OCI-LY7 (cell line): ENCODE results near the gene GNAQ. TPM values are rescaled to one million over a fixed set of nuclear protein-coding genes. Genes with fewer than 3 reads are reported as not detected.

Source experiments
- BruUV-seq: library from RNA; stranded (reverse); fragments of 400-500 nt; replicated peaks from 2 replicates; lab custom pipeline; 2021; lab: Mats Ljungman, UMichigan
- CTCF ChIA-PET: fragments of 300-600 bp; sonication (Branson Sonifier 250); formaldehyde crosslinking; loops from one replicate; lab custom pipeline; 2022; ENCODE audit warnings: antibody characterized with exemption; ENCODE audit not compliant: unreplicated experiment; lab: Charles Lee
- POLR2A ChIA-PET: fragments of 300-600 bp; sonication (Branson Sonifier 250); formaldehyde crosslinking; loops from one replicate; lab custom pipeline; 2022; ENCODE audit warnings: antibody characterized with exemption; lab: Charles Lee
- DNase-seq: peaks from one replicate; pipeline ENCODE4 v3.0.0-alpha.2; 2015; ENCODE audit warnings: low spot score
- H2AFZ ChIP-seq: fragments of 200-600 bp; sonication (generic), shearing (Covaris generic); 2 replicates; pipeline ENCODE4 v1.6.1; 2014; ENCODE audit warnings: mild to moderate bottlenecking, antibody characterized with exemption, low read length, moderate library complexity
- H3K27ac ChIP-seq: fragments of 200-600 bp; sonication (generic); 2 replicates; pipeline ENCODE4 v1.5.1; 2014; ENCODE audit warnings: mixed run types, low read depth, mild to moderate bottlenecking, moderate library complexity, low read length, inconsistent platforms; ENCODE audit not compliant: poor library complexity, severe bottlenecking
- H3K36me3 ChIP-seq: fragments of 200-600 bp; sonication (generic); 2 replicates; pipeline ENCODE4 v1.6.1; 2014; ENCODE audit warnings: mild to moderate bottlenecking, antibody characterized with exemption, low read length, moderate library complexity, mixed read lengths; ENCODE audit not compliant: insufficient read depth
- H3K4me1 ChIP-seq: fragments of 200-600 bp; sonication (generic); 2 replicates; pipeline ENCODE4 v1.5.1; 2014; ENCODE audit warnings: mild to moderate bottlenecking, low read length; ENCODE audit not compliant: insufficient read depth, poor library complexity, severe bottlenecking
- H3K4me2 ChIP-seq: fragments of 200-600 bp; sonication (generic); 2 replicates; pipeline ENCODE4 v1.6.1; 2014; ENCODE audit warnings: mild to moderate bottlenecking, low read length
- H3K4me3 ChIP-seq: fragments of 200-600 bp; sonication (generic); 2 replicates; pipeline ENCODE4 v1.5.1; 2014; ENCODE audit warnings: mild to moderate bottlenecking, low read depth, low read length; ENCODE audit not compliant: poor library complexity, severe bottlenecking
- H3K79me2 ChIP-seq: fragments of 200-600 bp; sonication (generic); 2 replicates; pipeline ENCODE4 v1.6.1; 2016; ENCODE audit warnings: low read depth, mild to moderate bottlenecking, low read length, moderate library complexity, mixed read lengths; ENCODE audit not compliant: insufficient read depth
- H3K9me2 ChIP-seq: fragments of 200-600 bp; sonication (generic); 2 replicates; pipeline ENCODE4 v1.6.1; 2016; ENCODE audit warnings: mild to moderate bottlenecking, low read length, mixed read lengths; ENCODE audit not compliant: insufficient read depth
- H3K9me3 ChIP-seq: fragments of 200-600 bp; sonication (generic); 2 replicates; pipeline ENCODE4 v1.6.1; 2014; ENCODE audit warnings: mild to moderate bottlenecking, mixed run types, low read length, mixed read lengths
- H4K20me1 ChIP-seq: fragments of 200-600 bp; sonication (generic); 2 replicates; pipeline ENCODE4 v1.6.1; 2014; ENCODE audit warnings: mild to moderate bottlenecking, antibody characterized with exemption, low read length, moderate library complexity, mixed read lengths; ENCODE audit not compliant: insufficient read depth
- EZH2phosphoT487 ChIP-seq: fragments of 200-600 bp; sonication (generic); IDR thresholded peaks from 2 replicates; pipeline ENCODE4 v1.6.1; 2018; ENCODE audit warnings: low read depth, borderline replicate concordance, mild to moderate bottlenecking, mixed run types, antibody characterized with exemption, low read length, moderate library complexity, mixed read lengths
- intact Hi-C: fragments of 100-400 bp; cut with micrococcal nuclease; formaldehyde crosslinking; loops from one replicate; pipeline ENCODE4 v1.10.0; 2022; ENCODE audit not compliant: unreplicated experiment
- total RNA-seq, 2 experiments: library from RNA; depleted of rRNA in 1 of 2; stranded (reverse); fragments of >200 nt in 1 of 2; shearing (Covaris generic) in 1 of 2; gene quantifications; 2 replicates each; pipeline ENCODE4 v1.2.3, GENCODE V29; 2014 to 2022
- TF ChIP-seq, protein P1 (sequence below): fragments of 200-600 bp; sonication (generic); conservative IDR thresholded peaks from 2 replicates; pipeline ENCODE4 v1.5.1; 2014; ENCODE audit warnings: mild to moderate bottlenecking, antibody characterized with exemption, low read length, moderate library complexity, mixed read lengths

The GNAQ gene
- total RNA-seq, 2 experiments from 2014 or later: not detected

GRCh38 chr9:77988630-77989029 is 43.0 kb downstream of the GNAQ start:
- Histone ChIP-seq H3K9me2 (no peaks in the 10 kb centered on the region), H3K79me2 (no peaks in the 10 kb centered on the region), H3K4me1 (no peaks in the 10 kb centered on the region), H3K4me3 (no peak overlapping the region), H3K36me3 (no peaks in the 10 kb centered on the region), H2AFZ (no peak overlapping the region), H3K9me3 (no peaks in the 10 kb centered on the region), H3K4me2 (no peak overlapping the region), H3K27ac (no peak overlapping the region), H4K20me1 (no peaks in the 10 kb centered on the region)
- ChIA-PET CTCF (no interaction called here), POLR2A (interaction anchor here (0.5 kb wide), 1 partner anchor 48 kb away, joined by 3 read pairs; no protein-coding TSS in a partner anchor)
- DNase-seq: no peak
- intact Hi-C loops: no loop called here
- TF ChIP-seq, protein P1, sequence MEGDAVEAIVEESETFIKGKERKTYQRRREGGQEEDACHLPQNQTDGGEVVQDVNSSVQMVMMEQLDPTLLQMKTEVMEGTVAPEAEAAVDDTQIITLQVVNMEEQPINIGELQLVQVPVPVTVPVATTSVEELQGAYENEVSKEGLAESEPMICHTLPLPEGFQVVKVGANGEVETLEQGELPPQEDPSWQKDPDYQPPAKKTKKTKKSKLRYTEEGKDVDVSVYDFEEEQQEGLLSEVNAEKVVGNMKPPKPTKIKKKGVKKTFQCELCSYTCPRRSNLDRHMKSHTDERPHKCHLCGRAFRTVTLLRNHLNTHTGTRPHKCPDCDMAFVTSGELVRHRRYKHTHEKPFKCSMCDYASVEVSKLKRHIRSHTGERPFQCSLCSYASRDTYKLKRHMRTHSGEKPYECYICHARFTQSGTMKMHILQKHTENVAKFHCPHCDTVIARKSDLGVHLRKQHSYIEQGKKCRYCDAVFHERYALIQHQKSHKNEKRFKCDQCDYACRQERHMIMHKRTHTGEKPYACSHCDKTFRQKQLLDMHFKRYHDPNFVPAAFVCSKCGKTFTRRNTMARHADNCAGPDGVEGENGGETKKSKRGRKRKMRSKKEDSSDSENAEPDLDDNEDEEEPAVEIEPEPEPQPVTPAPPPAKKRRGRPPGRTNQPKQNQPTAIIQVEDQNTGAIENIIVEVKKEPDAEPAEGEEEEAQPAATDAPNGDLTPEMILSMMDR: no peak
- TF ChIP-seq EZH2phosphoT487: no peak
- no TSS peak for BruUV-seq

GRCh38 chr9:77987880-77988525 is 43.6 kb downstream of the GNAQ start:
- H3K4me1 ChIP-seq: no peaks in the 10 kb centered on the region
- H2AFZ ChIP-seq: no peak overlapping the region
- DNase-seq: no peak
- no peaks in the 10 kb centered on the region for H3K9me3 ChIP-seq
- no peaks in the 10 kb centered on the region for H3K79me2 ChIP-seq
- ChIA-PET POLR2A (no interaction called here), CTCF (no interaction called here)
- no peaks in the 10 kb centered on the region for H4K20me1 ChIP-seq
- no peak overlapping the region for H3K4me2 ChIP-seq
- intact Hi-C loops: no loop called here
- H3K9me2 ChIP-seq: no peaks in the 10 kb centered on the region
- no peak overlapping the region for H3K27ac ChIP-seq
- H3K36me3 ChIP-seq: no peaks in the 10 kb centered on the region
- no TSS peak for BruUV-seq
- TF ChIP-seq EZH2phosphoT487: no peak
- TF ChIP-seq, protein P1: no peak
- H3K4me3 ChIP-seq: no peak overlapping the region

DNA sequence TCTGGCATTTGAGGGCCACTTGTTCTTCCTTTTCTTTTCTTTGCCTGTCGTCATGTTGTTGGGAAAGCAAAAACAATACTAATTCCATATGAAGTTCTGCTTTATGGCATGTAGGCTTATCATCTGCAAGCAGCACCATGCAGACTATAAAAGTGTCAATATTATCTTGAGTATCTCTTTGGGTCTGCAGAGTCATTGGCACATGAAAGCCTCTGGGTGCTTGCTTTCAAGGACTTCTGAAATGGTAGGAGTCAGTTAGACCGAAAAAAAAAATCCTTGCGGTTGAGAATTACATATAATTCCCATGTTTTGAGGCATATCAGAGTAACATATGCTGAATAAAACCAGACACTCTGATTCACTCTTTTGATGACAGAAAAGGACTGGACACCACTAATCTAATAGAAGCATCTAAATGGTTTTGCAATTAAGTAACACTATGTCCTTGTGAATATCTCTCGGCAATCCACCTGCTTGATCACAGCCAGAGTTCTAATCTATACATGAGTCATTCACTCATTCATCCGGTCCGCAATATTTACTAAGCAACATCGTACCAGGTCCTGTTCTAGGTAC is 44.4 kb downstream of the GNAQ start:
- H3K36me3 ChIP-seq: no peaks in the 10 kb centered on the region
- H4K20me1 ChIP-seq: no peaks in the 10 kb centered on the region
- H3K4me1 ChIP-seq: no peaks in the 10 kb centered on the region
- H3K9me3 ChIP-seq: no peaks in the 10 kb centered on the region
- POLR2A ChIA-PET: interaction anchor here (1.4 kb wide), 1 partner anchor 16 kb away, joined by 3 read pairs; no protein-coding TSS in a partner anchor
- no peak for DNase-seq
- H3K79me2 ChIP-seq: no peaks in the 10 kb centered on the region
- no peak overlapping the region for H3K27ac ChIP-seq
- H2AFZ ChIP-seq: no peak overlapping the region
- intact Hi-C loops: no loop called here
- no peak overlapping the region for H3K4me2 ChIP-seq
- TF ChIP-seq, protein P1: no peak
- no peak for TF ChIP-seq EZH2phosphoT487
- BruUV-seq: no TSS peak
- no peaks in the 10 kb centered on the region for H3K9me2 ChIP-seq
- no peak overlapping the region for H3K4me3 ChIP-seq
- CTCF ChIA-PET: no interaction called here
